ENCODE measurements around the gene PGM2. TPM values are rescaled to one million over a fixed set of nuclear protein-coding genes. Genes with fewer than 3 reads are reported as not detected.

PGM2 gene
- total RNA-seq, 2 experiments from 2014 or later: 10.7 to 11.8 TPM

DNA sequence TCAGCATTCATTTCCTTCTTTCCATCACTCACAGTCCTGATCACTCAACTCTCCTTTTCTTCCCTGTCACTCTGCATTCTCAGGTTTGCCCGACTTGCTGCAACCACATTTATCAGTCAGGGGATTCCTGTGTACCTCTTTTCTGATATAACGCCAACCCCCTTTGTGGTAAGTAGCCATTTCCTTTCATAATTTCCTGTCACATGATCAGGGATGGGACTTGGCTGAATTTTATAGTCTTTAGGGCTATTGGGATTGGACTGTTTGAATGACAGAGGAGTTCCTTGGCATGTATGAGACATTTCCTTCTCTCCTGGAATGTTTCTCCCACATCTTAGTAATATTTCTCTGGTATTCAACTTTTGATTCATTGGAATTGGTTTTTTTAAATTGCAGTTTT, 11.0 kb downstream of the PGM2 start:
- H3K4me3 ChIP-seq (ENCODE audit: low read length): no peak overlapping the region
- peaks cover 60% of the 10 kb centered on the region for H3K36me3 ChIP-seq (ENCODE audit: insufficient read depth, low read length)

DNA sequence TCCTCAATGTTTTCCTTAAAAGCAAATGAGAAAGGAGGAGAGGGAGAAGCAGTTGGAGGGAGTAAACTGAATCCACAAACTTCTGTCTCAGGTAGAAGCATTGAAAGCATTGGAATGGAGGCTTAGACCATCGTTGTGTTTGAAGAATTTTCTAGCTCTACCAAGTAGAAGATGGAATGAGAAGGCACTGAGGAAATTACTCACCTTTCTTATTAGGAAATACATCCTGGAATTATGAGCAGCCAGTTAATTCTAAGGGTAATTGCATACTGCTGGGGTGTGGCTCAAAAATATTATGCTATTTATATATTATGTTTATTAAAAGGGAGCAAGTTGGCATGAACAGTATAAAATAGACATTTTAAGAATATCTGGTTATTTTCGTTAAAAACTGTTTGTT, 12.9 kb downstream of the PGM2 start:
- Mint-ChIP-seq H3K27ac (no peak overlapping the region), H3K4me1 (ENCODE audit: low read depth) (peaks cover 37% of the 10 kb centered on the region), H3K27me3 (no peaks in the 10 kb centered on the region), H3K4me3 (no peak overlapping the region), H3K9me3 (no peaks in the 10 kb centered on the region), H3K36me3 (ENCODE audit: low read depth) (peaks cover 83% of the 10 kb centered on the region)
- CTCF ChIA-PET: no interaction called here
- Histone ChIP-seq H3K9me3 (ENCODE audit: control insufficient read depth in 1 of 2, insufficient read depth in 1 of 2, low read length in 2 of 2) (no peaks in the 10 kb centered on the region), H3K4me1 (ENCODE audit: insufficient read depth, low read length) (peaks cover 8% of the 10 kb centered on the region), H3K4me3 (ENCODE audit: low read length) (no peak overlapping the region), H3K27ac (ENCODE audit: low read depth in 1 of 2, low read length in 2 of 2) (no peak overlapping the region), H3K36me3 (ENCODE audit: insufficient read depth, low read length) (peaks cover 65% of the 10 kb centered on the region), H3K27me3 (ENCODE audit: control insufficient read depth in 1 of 2, insufficient read depth in 2 of 2, low read length in 2 of 2) (no peaks in the 10 kb centered on the region)
- TF ChIP-seq, protein P1, sequence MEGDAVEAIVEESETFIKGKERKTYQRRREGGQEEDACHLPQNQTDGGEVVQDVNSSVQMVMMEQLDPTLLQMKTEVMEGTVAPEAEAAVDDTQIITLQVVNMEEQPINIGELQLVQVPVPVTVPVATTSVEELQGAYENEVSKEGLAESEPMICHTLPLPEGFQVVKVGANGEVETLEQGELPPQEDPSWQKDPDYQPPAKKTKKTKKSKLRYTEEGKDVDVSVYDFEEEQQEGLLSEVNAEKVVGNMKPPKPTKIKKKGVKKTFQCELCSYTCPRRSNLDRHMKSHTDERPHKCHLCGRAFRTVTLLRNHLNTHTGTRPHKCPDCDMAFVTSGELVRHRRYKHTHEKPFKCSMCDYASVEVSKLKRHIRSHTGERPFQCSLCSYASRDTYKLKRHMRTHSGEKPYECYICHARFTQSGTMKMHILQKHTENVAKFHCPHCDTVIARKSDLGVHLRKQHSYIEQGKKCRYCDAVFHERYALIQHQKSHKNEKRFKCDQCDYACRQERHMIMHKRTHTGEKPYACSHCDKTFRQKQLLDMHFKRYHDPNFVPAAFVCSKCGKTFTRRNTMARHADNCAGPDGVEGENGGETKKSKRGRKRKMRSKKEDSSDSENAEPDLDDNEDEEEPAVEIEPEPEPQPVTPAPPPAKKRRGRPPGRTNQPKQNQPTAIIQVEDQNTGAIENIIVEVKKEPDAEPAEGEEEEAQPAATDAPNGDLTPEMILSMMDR (IDR thresholded peaks at IDR 0.05): no peak
- intact Hi-C loops (cut with DNase I, micrococcal nuclease): no loop called here
- DNase-seq (no peak), ATAC-seq (ENCODE audit: poor library complexity) (no peak)
- POLR2A ChIA-PET: no interaction called here

More for the DNA sequence above, 11.0 kb downstream of the PGM2 start:
- ATAC-seq (ENCODE audit: poor library complexity) (no peak), DNase-seq (peak in 2 of 14 experiments; percentile 10 to 39)
- Histone ChIP-seq H3K9me3 (ENCODE audit: control insufficient read depth in 1 of 2, insufficient read depth in 1 of 2, low read length in 2 of 2) (no peaks in the 10 kb centered on the region), H3K27me3 (ENCODE audit: control insufficient read depth in 1 of 2, insufficient read depth in 2 of 2, low read length in 2 of 2) (no peaks in the 10 kb centered on the region), H3K4me1 (ENCODE audit: insufficient read depth, low read length) (peaks cover 8% of the 10 kb centered on the region), H3K27ac (ENCODE audit: low read depth in 1 of 2, low read length in 2 of 2) (no peak overlapping the region)
- peaks cover 38% of the 10 kb centered on the region for H3K4me1 Mint-ChIP-seq (ENCODE audit: low read depth)
- H3K9me3 Mint-ChIP-seq: no peaks in the 10 kb centered on the region
- no peak overlapping the region for H3K27ac Mint-ChIP-seq
- TF ChIP-seq, protein P1 (IDR thresholded peaks at IDR 0.05): no peak
- intact Hi-C loops (cut with DNase I, micrococcal nuclease): no loop called here
- H3K4me3 Mint-ChIP-seq: no peak overlapping the region
- POLR2A ChIA-PET: interaction anchor here (4.4 kb wide), 1 partner anchor 11 kb away, joined by 21 read pairs; the partner anchor contains the start of gene PGM2
- H3K27me3 Mint-ChIP-seq: no peaks in the 10 kb centered on the region
- CTCF ChIA-PET: no interaction called here
- peaks cover 88% of the 10 kb centered on the region for H3K36me3 Mint-ChIP-seq (ENCODE audit: low read depth)

DNA sequence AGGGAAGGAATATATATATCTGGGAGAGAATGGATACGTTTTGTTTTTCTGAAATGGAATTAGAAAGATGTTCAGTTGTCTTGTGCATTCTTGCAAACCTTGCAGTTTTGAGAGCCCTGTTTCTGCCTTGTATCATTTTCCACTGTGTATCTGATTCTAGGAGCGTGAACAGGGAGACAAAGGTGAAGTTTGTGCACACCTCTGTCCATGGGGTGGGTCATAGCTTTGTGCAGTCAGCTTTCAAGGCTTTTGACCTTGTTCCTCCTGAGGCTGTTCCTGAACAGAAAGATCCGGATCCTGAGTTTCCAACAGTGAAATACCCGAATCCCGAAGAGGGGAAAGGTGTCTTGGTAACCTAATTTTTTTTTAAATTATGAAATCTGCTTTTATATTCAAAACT, 17.7 kb downstream of the PGM2 start:
- peaks cover 81% of the 10 kb centered on the region for H3K36me3 Mint-ChIP-seq (ENCODE audit: low read depth)
- ChIA-PET CTCF (interaction anchor here (0.6 kb wide), 1 partner anchor 70 kb away, joined by 3 read pairs; no protein-coding TSS in a partner anchor), POLR2A (no interaction called here)
- Histone ChIP-seq H3K4me1 (ENCODE audit: insufficient read depth, low read length) (no peaks in the 10 kb centered on the region), H3K9me3 (ENCODE audit: control insufficient read depth in 1 of 2, insufficient read depth in 1 of 2, low read length in 2 of 2) (no peaks in the 10 kb centered on the region), H3K27me3 (ENCODE audit: control insufficient read depth in 1 of 2, insufficient read depth in 2 of 2, low read length in 2 of 2) (no peaks in the 10 kb centered on the region), H3K36me3 (ENCODE audit: insufficient read depth, low read length) (peaks cover 76% of the 10 kb centered on the region), H3K4me3 (ENCODE audit: low read length) (no peak overlapping the region), H3K27ac (ENCODE audit: low read depth in 1 of 2, low read length in 2 of 2) (no peak overlapping the region)
- TF ChIP-seq, protein P1 (IDR thresholded peaks at IDR 0.05): no peak
- H3K27me3 Mint-ChIP-seq: no peaks in the 10 kb centered on the region
- ATAC-seq (ENCODE audit: poor library complexity) (no peak), DNase-seq (no peak)
- intact Hi-C loops (cut with DNase I, micrococcal nuclease): no loop called here
- no peaks in the 10 kb centered on the region for H3K9me3 Mint-ChIP-seq
- H3K27ac Mint-ChIP-seq: no peak overlapping the region
- H3K4me3 Mint-ChIP-seq: no peak overlapping the region
- no peaks in the 10 kb centered on the region for H3K4me1 Mint-ChIP-seq (ENCODE audit: low read depth)

Measured in CD4-positive, alpha-beta T cell (primary cell).